Left forelimb (tissue), 1 donor: ENCODE data around the gene TRMO.

Experiments
- DNase-seq: peaks from one replicate; pipeline ENCODE4 v3.0.0-alpha.2; 2018; ENCODE audit warnings: low spot score

TRMO gene

GRCh38 chr9:97858826-97859225 lies 63.5 kb downstream of the TRMO start:
- DNase-seq: no peak

DNA sequence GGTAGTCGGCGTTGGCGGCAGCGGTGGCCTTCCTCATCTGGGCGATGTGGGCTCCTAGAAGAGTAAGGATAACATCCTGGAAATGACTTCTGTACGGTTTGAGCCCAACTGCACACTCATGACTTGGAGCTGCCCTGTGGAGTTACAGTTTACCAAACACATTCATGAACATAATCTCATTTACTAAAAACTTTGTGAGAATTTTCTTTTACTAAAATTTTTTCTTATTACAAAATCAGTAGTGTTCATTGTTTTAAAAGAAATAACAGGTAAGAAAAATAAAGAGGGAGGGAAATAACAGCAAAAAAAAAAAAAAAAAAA lies 63.9 kb downstream of the TRMO start:
- no peak for DNase-seq

DNA sequence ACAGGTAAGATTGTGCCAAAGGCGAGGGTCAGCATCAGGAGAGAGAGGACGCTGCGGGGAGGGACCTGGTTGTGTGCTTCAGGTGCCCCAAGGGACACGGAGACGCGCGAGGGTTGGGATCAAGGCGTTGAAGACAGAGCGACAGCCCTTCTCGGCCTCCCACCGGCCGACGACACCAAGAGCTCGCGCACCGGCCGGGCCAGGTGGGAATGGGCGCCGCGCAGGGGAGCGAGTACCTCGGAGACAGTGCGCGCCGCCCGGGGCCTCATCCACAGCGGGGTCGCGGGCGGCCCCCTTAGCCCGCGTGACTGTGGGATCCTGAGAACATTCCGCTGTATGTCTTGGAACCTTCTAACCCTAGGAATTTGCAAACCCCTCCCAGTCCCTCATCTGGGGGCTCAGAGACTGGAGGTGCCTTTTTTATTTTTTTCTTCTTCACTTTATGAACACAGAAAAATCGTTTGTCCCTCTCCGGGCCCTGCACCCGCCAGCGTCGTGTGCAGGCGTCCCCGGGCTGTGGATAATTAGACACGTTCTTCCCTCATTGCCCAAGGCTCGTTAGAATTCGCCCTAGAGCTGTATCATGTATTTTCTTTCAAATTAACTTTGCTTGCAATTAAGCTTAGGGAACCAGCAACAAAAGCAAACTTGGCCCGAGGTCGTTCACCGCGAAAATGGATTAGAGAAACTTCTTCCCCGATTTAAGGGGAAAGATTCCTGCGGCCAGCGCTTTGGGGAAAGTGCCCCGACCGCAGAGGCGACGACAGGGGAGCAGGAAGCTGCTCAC lies 64.5 kb downstream of the TRMO start:
- DNase-seq: no peak

DNA sequence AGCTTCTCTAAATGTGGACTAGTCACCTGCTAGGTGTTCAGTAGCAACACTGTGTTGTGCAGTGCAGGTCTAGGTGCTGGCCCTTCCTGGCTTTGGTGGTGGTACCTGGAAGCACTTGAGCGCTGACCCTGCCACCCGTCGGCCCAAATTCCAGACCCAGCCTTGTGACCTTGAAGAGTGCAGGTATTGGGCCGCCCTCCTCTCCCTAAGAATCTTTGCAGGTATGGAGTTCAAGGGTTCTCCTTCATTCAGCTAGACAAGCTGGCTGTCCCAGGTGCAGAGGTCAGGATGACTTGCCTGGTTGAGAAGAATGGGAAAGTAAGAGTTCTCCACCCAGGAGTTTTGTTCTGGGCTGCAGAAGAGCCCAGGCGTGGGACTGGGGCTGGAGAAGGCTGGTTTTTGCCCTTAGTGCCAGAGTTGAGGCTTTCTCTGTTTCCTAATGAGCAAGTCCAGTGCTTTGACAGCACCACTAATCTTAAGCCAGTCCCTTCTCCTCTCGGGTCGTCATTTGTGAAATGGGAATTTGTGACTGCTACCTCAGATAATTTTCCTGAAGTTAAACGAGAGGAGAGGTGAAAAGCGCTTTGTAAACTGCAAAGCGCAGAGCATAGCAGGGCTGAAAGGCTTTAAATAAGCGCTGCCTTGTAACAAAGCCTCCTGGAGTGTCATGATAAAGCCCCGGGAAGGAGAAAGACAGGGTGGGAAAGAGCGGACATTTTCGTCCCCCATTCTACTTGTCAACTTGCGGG lies 65.3 kb downstream of the TRMO start:
- DNase-seq: no peak

DNA sequence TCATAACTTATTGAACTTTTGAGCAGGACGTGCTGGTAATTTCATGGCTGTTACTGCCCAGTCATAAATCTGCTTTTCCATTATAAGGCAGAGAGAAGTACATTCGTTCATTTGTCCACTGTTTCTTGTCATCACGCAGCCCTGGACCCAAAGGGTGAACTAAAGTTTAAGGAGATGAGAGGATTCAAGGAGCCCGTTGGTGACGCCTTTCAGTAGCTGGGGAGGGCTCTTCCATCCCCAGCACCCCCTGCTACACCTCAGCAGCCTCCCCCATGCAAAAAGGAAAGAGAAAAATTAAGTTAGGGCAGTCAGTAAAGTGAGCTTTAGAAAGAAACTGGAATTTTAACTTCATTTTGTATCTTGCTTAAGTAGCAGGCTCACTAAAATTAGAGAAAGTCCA lies 66.4 kb downstream of the TRMO start:
- DNase-seq: no peak

DNA sequence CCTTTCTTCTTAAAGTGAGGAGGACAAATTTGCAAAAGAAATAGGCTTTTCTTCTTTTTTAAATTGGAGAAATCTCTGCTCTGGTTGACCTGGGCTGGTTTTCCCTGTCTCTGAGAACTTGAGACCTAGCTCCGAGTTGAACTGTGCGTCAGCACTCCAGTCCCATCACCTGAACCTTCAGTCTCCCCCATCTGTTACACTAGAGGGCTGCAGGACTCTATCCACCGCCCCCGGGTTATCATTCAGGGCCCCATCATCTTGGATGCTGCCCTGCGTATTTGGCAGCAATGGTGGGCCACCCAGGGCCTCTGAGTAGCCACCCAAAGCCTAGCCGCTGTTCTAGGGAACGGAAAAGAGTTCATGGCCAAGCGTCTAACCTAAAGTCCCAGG lies 66.8 kb downstream of the TRMO start:
- no peak for DNase-seq

GRCh38 chr9:97854696-97855485 lies 67.4 kb downstream of the TRMO start:
- no peak for DNase-seq
